HG02623 (cell line): ENCODE results near the gene TEAD3.

ENCODE experiments used
- ATAC-seq: cut with Tn5 transposase; IDR thresholded peaks from one replicate; pipeline ENCODE4 v1.9.1; 2021; ENCODE audit warnings: moderate library complexity; ENCODE audit not compliant: unreplicated experiment

TEAD3 gene

DNA sequence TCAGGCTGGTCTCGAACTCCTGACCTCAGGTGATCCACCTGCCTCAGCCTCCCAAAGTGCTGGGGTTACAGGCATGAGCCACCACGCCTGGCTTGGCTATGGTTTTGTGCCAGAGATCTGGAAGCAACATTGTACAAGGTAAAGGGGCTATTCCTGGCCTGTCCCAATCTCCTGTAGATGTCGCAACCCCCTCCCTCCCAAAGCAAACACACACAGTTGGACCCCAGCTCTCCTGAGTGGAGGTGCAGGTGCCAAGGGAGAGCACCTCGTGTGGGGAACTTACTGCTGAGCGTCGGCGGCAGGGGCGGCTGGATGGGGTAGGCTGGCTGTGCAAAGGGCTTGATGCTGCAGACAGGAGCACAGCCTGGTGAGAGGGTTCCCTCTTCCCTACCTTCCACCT, 19.9 kb downstream of the TEAD3 start:
- no peak for ATAC-seq

DNA sequence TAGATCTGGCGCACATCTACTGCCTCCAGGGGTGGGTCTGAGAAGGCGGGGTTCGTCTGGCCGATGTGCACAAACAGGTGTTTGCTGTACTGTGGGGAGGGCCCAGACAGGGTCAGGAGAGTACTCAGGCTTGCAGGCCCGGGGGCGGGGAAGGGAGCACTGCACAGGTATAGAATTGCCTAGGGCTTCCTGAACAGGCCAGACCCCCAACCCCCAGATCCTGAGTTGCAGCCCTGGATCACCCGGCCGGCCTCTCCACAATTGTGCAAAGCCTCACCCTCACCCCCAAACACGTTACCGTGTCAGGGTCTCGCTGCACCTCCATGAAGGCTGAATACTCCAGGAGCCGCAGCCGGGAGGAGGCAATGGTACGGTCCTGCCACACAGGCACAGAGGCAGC, 20.9 kb downstream of the TEAD3 start:
- ATAC-seq: no peak

DNA sequence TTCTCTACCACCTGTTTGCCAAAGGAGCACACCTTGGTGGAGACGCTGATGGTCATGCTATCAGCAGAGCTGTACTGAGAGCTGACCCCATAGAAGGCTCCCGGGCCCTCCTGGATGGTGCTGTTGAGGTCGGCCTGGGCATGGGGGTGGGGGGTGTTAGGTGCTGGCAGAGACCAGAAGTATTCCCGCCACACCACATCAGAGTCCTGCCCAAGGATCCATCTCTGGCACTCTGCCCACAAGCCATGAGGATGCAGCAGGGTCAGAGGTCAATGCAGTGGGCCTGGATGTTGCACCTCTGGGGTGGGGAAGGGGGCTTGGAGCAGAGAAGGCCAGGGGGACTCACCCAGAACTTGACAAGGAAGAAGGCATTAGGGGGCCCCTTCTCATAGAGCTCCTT, 21.3 kb downstream of the TEAD3 start:
- ATAC-seq: no peak

DNA sequence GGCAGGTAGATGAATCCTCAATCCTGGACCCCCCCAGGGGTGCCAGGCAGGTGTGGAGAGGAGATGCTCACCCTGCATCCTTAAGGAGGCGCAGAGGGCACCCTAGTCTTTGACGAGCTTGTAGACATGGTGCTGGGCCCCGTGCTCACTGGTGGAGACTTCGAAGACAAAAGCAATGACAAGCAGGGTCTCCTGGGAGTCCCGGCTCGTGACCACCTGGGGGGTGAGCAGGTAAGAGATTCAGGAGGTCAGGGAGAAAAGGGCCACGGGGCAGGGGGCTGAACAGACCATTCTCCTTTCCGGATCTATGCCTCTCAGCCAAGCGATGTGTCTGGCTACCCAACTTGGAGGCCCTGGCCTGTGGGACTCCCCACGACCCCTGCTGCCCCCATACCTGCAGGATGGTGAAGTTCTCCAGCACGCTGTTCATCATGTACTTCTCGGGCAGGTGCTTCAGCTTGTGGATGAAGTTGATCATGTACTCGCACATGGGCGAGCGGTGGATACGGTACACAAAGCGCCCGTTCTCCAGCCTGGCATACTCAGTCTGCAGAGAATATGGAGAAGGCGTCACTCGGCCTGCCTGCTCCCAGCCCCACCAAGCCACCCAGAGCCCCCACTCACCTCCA, 21.8 kb downstream of the TEAD3 start:
- no peak for ATAC-seq

DNA sequence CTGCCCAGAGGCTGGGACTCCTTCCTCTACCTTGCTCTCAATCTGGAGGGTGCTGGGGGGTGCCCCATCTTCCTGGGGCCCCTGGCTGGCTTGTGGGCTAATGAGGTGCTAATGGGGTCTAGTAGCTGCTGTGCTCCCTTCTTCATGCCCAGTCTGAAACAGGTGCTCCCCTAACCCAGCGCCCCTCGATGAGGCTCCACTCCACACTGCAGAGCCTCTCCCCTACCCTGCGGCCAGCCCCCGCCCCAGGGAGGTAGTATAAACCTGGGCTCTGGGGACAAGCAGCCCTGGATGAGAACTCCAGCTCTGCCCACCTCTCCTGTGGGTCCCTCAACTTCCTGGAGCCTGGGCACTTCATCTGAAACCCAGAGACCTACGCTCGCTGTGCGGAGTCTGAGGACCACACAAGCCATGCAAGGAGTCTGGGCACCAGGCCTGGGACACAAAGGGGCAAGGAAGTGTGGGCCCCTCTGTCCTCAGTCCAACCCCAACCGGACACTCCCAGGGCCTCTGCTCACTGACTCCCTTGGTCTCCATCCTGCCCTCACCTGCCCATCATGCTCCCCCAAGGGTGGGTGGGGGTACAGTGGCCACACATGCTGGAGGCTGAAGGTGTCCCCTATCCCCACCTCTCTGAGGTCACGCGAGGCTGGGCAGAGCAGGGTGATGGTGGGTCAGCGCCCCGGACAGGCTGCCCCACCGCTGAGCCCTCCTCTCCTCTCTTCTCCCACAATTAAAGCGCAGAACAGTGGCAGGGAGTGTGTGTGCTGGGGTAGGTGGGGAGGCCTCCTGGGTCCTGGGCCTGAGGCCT, 22.5 kb downstream of the TEAD3 start:
- ATAC-seq: no peak

DNA sequence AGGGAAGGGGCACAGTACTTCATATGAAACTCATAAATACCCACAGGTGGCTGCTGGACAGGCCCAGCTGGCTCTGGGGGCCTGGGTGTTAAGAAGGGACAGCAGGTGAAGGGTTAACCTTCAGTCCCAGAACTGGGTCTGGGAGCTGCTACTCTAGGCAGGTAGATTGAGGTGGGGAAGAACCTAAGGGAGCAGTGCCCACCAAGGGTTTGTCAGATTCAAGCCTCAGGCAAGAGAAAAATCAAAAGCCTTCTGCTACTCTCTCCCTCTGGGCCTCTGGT, 23.1 kb downstream of the TEAD3 start:
- no peak for ATAC-seq

DNA sequence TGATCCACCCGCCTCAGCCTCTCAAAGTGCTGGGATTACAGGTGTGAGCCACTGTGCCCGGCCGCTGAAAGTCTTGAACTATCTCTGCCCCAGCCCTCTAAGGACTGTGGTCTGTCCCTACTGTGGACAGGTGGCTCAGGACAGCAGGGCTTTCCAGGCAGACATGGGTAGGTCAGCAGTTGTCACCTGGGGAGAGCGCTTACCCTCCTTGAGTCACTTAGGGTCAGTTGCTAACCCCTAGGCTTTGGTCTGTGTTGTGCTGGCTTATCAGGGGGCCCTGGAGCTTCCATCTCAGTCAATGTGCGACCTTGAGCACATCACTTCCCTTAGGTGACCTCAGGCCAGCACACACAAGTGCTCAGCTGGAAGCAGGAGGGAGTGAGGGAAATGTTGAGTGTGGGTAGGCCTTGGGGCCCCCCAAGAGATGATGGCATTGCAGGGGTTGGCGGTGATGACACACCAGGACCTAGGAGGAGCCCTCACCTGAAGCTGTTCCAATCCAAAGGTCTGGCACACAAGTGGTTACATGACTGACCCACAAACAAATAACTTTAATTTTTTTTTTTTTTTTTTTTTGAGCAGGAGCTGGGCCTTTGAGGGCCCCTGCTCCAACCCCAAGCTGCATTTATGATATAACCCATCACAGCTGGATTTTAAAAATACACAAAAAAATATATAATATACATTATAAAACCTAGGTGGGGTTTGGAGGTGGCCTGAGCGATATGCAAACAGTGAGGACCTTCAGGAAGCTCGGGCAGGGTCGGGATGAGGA, 23.6 kb downstream of the TEAD3 start:
- ATAC-seq: no peak

DNA sequence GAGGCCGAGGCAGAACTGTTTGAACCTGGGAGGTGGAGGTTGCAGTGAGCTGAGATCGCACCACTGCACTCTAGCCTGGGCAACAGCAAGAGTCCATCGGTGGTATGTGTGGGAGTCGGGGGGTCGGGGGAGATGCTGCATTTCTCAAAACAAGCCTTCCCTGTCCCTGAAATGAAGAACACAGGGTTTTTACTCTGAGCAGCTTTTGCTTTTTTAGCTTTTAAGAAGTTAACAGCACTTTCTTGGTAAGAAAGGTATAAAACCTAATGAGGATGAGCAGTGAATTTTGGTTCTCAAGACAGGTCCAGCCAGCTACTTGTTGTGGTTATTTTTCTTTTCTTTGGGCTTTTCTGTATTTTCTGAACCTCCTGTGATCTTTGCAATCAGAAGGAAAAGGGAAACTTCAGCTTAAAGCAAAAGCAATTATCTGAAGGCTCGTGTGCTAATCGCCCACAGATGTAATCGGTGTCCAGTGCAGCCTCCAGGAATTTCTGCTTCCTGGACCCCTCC, 25.0 kb downstream of the TEAD3 start:
- no peak for ATAC-seq

DNA sequence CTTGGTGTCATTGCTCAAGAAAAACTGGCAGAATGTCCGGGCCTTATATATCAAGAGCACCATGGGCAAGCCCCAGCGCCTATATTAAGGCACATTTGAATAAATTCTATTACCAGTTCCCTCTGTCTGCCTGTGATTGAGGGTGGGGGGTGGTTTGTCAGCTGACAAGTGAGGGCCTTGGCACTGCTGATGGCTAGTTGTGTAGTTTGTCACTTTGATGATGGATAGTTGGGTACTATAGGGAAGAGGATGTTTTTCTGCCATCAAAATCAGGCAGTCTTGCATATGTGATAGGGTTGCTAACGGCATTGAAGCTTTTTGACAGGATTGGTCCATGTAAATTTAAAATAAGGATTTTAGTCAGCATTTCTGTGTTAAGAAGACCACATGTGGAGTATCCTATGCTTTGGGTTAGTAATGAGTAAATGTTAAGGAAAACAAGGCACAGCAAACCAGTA, 26.2 kb downstream of the TEAD3 start:
- ATAC-seq: no peak

DNA sequence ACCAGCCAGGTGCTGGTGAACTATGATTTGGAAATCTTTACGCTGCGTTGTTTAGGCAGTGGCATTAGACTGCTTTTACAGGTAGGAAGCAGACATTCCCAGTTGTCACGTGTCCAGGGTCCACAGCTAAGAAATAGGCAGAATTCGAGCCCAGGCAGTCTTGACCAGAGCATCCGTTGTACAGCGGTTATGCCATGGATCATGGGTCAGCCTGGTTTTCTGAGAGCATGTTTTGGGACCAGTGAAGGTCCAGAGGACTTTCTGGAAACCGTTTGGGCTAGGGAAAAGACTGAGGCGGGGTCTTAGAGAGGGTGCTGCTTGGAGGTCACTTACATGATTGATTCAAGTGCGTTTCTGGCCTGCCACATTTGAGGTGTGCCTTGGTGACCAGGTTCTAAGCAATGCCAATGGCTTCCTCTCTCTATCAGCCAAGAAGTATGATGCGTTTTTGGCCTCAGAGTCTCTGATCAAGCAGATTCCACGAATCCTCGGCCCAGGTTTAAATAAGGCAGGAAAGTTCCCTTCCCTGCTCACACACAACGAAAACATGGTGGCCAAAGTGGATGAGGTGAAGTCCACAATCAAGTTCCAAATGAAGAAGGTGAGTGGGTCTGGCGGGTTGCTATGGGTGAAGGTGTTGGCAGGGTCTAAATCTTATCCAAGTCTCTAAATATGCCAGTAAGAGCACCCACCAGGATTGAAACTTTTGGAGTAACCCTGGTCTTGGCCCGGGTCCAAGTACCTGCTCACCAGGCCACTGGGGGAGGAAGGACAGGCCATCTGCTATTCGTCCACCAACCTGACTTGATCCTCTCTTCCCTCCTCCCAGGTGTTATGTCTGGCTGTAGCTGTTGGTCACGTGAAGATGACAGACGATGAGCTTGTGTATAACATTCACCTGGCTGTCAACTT, 26.9 kb downstream of the TEAD3 start:
- ATAC-seq: no peak

DNA sequence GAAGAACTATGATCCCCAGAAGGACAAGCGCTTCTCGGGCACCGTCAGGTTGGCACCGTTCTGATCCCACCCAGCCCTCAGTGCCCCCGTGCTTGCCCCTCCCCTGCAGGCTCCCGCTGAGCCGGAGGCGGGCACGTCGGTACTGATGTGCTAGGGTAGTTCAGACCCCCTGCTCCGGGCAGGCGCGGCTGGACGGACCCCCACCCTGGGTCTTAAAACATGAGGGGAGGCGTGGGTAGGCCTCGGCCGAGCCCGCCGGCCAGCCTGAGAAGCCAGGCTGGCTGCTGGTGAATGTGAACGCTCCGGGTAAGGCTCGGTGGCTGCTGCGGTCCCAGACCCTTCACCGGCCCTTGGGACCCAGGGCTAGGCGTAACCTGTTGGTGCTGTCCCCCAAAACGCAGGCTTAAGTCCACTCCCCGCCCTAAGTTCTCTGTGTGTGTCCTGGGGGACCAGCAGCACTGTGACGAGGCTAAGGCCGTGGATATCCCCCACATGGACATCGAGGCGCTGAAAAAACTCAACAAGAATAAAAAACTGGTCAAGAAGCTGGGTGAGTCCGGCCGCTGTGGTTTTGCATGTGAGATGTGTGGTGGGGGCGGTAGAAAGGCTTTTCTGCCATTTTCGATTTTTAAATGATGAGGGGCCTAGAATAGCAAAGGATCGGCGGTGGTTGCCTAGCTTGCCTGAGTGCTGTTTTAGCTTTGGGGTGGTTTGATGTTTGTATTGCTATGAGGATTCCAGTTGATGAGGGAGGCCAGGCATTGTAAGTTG, 27.7 kb downstream of the TEAD3 start:
- no peak for ATAC-seq

DNA sequence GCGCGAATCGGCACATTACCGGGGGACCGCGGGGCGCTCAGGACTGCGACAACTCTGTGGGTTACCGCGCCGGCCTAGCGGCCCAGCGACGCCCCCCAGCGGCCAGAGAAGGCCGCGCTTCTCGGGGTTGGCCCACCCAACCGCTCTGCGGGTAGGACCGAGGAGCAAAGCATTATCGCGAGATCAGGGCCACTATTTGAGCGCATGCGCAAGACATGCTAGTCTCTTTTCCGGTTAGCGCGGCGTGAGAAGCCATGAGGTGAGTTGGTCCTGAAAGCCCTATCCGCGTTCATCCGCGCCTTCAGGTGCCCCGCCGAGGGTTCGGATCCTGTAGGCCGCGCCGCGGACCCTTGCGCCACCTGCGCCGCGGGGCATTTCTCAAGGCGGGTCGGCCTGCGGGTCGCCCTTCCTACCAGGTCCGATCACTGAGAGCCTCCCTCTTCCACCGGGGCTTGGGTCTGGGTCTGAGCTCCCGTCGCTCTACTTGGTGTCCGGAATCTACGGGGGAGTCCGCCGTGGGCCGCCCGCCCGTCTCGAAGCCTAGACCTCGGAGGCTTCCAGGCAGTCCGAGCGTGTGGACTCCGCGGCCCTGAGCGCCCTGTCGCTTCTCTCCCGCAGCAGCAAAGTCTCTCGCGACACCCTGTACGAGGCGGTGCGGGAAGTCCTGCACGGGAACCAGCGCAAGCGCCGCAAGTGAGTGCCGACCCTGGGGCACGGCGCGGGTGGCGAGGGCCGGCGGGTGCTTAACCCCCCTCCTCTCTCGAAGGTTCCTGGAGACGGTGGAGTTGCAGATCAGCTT, 28.5 kb downstream of the TEAD3 start, which contains the start of gene RPL10A:
Gene RPL10A (plus strand): TSS at position 221 of the 799 bp plus-strand sequence. CDS start 34 bp downstream, at position 255.
- peak; percentile 80 for ATAC-seq

DNA sequence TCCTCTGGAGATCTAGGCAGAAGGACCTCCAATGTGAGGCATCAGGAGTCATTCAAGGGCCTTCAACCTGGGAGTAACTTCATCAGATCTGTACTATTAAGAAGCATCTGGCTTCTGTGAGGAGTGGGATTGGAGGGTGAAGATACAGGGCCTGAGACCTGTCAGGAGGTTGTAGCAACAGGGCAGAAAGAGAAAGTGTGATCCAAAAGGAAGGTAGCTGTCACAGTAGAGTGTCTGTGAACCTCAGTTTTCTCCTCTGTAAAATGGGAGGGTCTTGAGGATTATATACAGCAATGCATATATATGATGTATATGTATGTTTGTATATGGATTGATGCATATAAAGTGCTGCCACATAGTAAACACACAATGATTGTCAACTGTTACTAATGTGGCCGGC, 31.2 kb downstream of the TEAD3 start:
- no peak for ATAC-seq

DNA sequence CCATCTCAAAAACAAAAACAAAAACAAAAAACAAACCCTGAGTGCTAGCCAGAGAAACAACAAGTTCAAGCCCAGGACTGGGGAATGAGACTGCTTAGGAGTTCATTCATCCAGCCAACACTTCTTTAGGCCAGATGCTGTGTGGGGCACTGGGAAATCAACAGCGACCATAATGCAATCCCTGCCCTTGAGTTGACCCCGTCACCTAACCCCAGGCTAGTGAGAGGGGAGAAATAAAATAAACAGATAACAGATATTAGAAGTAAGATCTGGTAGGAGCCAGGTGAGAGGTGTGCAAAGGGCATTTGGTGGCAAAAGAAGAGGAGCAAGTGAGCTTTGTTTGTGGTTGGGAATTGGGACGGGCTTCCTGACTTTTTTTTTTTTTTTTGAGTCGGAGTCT, 33.6 kb downstream of the TEAD3 start:
- ATAC-seq: no peak

DNA sequence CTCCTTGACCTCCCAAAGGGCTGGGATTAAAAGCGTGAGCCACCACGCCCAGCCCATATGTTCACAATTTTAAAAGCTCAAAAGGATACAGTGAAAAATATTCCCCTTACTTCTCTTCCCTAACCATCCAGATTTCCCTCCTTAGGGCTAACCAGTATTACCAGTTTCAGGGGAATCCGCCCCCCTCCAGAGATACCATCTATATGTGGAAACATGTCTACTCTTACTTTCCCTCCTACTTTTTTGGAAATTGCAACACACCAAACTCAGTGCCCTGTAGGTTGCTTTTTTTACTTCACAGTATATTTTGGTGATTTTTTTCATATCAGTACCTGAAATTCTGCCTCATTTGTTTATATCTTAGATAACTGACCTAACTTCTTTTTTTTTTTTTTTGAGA, 35.6 kb downstream of the TEAD3 start:
- no peak for ATAC-seq

DNA sequence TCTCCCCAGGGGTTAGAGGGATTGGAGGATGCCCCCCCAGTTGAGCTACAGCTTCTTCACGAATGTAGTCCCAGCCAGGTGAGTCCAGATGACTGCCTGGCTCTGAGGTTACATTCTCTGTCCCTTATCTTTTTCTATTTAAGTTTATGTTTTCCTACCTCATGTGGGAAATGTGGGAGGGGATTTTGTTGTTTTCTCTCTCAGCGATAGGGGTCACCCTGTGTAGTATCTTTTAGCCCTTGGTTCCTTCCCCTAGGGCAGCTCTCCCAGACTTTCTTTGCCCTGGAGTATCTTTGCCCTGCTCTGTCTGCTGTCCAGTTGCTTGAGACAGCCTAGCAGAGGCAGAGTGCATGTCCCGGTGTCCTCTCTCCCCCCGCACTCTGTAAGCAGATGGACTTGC, 39.0 kb downstream of the TEAD3 start:
- no peak for ATAC-seq

DNA sequence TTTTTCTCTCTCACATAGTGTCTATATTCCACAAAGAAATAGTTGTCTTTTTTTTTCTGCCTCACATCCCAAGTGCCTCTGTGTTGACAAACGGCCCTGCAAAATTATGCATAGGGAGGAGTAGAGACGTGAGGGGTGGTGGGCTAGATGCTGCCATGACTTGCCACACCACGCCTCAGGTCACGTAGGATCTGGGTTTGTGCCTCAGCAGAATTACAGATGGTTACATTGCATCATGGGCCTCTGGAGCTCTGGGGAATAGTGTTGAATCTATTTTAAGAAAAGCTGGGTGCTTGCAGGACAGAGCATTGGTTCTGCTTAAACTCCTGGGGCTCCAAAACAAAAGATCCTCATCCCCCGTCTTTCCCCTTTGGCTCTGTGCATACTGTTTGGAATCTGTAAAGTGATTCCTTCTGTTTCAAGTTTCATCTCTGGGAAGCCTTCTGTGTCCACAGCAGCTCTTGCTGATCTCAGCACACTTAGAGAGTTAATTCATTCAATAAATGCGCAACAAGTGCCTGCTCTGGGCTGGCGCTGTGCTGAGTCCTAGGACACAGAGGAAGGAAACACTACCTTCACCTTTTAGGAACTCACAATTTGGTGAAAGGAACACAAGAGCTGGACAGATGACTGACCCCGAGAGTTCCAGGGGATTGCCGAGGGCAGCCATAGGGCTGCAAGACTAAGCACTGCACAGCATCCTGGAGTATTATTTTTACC, 42.3 kb downstream of the TEAD3 start:
- ATAC-seq: no peak

DNA sequence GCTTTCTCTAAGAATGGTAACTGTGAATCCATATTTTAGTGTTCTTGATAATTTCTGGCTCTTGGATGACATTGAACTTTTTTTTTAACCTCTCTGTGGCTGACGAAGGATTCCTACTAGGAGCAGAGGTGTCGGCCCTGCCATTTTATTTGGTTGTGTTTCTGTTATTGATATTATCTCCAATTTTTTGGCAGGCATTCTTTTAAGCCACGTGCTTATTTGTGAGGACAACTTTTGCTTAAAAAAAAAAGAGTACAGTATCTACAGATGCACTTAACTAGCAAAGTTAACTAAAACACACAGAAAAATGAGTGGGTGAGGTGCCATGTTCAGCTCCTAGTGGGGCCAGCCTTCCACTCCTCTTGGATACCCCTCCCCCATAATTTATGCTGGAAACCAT, 43.6 kb downstream of the TEAD3 start:
- no peak for ATAC-seq
